HG02759 (cell line): Measurements from ENCODE around the gene FUOM.

ENCODE experiments used
- ATAC-seq: cut with Tn5 transposase; IDR thresholded peaks from one replicate; pipeline ENCODE4 v1.9.1; 2021; ENCODE audit warnings: mild to moderate bottlenecking, moderate library complexity; ENCODE audit not compliant: unreplicated experiment

The FUOM gene

DNA sequence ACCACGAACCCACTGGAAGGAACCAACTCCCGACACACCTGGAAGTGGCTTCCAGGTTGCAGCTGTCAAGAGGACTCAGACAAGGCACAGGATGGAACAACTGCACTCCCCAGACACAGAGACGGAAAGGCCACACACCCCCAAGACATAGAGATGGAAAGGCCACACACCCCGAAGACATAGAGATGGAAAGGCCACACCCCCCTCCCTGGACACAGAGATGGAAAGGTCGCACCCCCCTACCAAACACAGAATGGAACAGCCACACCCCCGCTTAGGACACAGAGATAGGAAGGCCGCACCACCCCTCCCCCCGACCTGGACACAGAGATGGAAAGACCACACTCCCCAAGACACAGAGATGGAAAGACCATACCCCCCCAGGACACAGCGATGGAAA is 41.6 kb downstream of the FUOM start:
- no peak for ATAC-seq

DNA sequence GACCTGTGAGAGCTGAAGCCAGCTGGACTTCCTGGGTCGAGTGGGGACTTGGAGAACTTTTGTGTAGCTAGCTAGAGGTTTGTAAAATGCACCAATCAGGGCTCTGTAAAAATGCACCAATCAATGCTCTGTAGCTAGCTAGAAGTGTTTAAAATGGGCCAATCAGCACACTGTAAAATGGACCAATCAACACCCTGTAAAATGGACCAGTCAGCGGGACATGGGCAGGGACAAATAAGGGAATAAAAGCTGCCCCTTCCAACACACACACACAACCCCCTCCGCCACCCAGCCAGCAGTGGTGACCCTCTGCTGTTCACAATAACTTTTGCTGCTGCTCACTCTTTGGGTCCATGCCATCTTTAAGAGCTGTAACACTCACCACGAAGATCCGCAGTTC is 42.0 kb downstream of the FUOM start:
- no peak for ATAC-seq

DNA sequence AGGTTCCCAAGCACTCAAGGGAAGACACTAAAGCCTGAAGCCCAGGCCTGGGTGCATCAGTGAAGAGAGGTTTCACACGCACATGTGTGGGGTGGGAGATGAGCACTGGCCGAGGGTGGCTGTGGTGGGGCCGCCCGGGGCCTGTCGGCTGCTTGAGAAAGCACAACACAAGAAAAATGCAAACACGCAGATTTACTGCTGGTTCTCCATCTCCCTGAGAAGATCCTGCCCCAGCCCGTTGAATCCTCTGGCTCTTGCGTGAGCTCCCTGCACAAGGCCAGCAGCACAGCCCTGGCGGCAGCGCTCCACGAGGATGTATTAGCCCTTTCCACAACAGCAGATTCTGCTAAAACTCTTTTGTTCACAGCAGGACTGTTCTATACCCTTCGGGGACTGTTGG is 42.9 kb downstream of the FUOM start:
- ATAC-seq, result no peak

DNA sequence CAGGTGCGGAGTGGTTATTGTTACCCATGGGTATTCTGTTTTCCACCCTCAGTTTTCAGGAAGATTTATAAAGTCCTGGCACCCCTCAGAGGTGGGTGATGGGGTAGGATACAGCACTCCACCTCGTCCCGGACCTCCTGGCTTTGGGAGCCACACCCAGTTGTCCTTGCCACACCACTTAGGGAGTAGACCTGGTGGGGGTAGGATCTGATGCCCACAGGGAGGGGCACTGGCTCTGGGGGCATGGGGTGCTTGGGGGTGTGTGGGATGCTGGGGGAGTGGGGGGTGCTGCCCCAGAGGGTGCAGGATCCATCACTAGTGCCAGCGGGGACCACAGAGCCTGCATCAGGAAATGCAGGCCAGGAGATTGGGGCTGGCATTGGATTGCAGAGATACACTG is 44.6 kb downstream of the FUOM start:
- no peak for ATAC-seq

DNA sequence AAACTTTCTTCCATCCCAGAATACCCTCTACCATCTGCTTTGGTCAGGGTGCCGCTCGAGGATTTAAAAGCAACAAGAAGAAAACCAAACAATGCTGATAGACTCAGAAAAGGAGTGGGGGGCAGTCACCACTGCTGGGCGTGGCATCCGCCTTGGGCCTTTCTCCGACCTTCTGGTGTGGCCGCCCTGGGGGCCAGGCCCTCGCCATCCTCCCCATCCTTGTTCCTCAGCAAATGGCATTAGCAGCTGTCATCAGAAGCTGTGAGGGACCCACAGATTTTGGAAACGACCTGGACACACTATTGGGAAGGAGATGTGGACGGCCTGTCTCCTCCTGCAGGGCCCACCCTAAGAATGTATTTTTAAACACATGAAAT is 45.1 kb downstream of the FUOM start:
- ATAC-seq, result no peak

DNA sequence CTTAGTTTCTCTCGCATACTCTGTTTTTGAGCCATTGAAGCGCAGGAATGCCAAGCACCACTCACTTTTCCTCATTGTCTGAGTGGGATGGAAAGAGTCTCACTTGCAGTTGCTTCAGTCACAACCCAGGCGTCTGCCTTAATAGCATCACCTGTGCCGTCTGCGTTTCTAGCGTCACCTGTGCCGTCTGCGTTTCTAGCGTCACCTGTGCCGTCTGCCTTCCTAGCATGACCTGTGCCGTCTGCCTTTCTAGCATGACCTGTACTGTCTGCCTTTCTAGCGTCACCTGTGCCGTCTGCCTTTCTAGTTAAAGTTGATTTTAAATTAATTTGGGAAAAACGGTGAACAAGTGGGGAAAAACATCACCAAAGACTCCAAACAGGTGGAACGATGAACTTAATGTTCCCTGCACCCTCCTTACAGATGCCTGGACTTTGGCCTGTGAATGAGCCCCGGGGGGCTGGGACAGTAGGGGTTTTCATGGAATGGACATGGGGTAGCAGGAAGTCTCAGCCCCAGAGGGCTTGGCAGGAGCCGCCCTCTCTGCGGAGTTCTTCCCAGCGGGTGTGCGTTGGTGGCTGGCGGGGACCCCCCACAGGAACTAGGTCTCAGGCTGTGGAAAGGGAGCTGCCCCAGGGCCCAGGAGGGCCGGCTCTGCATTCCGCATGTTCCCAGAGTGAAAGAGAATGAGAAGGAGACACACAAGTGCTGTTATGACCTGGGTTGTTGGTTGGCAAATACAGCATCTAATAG is 45.6 kb downstream of the FUOM start:
- no peak for ATAC-seq

DNA sequence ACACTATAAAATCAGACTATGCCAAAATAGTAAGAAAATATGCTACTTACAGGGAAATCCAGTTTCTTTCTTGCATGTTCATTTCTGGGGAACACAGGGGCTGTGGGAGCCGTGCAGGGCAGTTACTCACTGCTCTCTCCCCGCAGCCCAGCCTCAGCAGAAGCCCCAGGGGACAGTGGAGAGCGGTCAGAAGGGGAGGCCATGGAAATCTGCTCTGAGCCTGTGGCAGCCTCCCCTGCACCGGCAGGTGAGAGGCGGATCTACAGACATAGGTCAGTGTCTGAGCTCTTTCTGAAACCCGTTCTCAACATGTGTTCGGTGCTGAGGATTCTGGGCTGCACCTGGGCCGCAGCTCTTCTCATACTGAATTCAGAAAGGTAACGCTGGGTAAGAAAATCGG is 46.2 kb downstream of the FUOM start:
- ATAC-seq, result no peak

DNA sequence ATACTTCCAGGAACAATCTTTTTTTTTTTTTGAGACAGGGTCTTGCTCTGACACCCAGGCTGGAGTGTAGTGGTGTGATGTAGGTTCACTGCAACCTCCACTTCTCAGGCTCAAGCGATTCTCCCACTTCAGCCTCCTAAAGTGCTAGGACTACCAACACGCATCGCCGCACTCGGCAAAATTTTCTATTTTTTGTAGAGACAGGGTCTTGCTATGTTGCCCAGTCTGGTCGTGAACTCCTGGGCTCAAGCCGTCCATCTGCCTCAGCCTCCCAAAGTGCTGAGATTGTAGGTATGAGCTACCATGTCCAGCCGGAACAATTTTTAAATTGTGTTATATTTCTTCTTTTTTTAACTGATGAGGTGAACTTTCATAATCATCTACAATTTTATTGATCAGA is 47.0 kb downstream of the FUOM start:
- no peak for ATAC-seq

DNA sequence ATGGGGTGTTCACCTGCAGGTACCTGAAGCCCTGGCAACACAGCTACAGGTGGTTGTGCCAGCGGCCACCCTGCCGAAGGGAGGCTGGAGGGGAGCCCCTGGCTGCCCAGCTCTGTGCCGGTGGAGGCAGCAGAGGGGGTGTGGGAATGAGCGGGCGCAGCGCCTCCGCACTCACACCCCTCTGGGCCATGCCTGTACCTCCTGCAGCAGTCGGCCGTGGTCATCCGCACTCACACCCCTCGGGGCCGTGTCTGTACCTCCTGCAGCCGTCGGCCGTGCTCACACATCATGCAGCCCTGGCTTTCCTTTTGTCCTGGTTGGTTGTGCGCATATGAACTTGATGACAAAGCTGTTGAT is 47.4 kb downstream of the FUOM start:
- no peak for ATAC-seq

DNA sequence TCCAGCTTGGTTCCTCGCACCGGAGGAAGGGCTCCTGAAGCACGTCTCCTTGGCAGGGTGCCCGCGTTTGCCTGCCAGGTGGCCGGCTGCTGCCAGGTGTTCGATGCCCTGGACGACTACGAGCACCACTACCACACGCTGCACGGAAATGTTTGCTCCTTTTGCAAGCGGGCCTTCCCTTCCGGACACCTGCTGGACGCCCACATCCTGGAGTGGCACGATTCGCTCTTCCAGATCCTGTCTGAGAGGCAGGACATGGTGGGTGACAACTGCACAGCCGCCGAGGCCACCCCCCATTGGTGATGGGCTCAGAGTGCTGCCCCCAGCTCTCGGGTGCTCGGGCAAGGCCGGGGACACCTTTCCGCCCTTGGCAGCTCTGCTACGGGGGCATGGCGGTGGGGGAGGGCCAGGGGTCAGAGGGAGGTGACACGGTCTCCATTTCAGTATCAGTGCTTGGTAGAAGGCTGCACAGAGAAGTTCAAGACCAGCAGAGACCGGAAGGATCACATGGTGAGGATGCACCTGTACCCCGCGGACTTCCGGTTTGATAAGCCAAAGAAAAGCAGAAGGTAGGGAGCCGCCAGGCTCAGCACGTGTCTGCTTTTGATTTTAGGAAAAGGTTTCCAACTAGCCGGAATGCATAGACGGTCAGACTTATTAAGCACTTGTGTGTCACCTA is 48.0 kb downstream of the FUOM start:
- no peak for ATAC-seq

DNA sequence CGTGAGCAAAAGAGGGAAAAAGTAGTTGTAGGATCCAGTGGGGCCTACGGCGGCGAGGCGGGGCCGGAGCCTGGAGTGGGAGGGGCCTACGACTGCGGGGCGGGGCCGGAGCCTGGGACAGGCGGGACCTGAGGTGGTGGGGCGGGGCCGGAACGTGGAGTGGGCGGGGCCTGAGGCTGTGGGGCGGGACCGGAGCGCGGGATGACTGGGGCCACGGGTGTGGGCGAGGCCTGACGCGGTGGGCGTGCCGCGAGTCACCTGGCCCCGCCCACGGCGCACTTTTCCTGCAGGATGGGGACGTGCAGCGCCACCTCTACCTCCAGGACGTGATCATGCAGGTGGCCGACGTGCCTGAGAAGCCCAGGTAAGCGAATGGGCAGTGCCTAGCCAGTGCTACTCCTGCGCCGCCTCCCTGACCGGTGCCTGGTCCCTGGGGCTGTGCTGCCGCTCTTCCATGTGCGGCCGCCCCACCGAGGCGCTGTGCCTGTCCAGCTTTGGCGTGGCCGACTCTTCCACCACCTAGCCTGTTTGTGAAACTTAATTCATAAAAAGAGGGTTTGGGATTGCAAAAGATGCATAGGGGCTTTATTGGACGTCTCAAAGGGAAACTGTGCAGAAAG is 48.6 kb downstream of the FUOM start:
- ATAC-seq, result peak; percentile 77

DNA sequence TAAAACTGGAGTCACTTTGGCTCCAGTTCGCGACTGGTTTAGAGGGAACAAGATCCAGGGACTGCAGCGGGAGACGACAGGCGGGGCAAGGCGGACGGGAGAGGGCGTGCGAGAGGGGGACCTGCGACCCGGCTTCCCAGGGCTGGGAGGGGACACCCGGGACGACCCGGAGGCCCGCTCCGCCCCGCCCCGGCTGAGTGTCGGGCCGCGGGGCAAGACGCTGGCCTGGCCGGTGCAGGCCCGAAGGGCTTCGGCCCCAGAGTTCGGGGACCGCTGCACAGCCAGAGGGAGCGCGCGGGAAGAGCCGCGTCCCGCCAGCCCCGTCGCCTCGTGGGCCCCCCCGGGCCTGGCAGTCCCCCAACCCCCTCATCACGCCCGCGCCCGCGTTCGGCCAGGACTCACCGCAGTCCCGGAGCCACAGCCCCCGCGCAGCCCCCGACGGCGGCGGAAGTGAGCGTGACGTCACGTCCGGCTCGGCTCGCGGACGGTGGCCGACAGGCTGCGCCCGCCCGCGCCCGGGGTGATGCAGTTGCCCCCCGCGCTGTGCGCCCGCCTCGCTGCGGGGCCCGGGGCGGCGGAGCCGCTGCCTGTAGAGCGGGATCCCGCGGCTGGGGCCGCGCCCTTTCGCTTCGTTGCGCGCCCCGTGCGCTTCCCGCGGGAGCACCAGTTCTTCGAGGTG is 49.3 kb downstream of the FUOM start, which contains the start of the genes TUBGCP2 and ZNF511:
Gene TUBGCP2, minus strand, starts transcription at position 452 of the 679 bp plus-strand sequence. CDS start 5,931 bp downstream, outside the sequence.
Gene ZNF511, plus strand, starts transcription at position 494 of the 679 bp plus-strand sequence. Its CDS starts 30 bp downstream, at position 524.
- peak; percentile 88 for ATAC-seq

DNA sequence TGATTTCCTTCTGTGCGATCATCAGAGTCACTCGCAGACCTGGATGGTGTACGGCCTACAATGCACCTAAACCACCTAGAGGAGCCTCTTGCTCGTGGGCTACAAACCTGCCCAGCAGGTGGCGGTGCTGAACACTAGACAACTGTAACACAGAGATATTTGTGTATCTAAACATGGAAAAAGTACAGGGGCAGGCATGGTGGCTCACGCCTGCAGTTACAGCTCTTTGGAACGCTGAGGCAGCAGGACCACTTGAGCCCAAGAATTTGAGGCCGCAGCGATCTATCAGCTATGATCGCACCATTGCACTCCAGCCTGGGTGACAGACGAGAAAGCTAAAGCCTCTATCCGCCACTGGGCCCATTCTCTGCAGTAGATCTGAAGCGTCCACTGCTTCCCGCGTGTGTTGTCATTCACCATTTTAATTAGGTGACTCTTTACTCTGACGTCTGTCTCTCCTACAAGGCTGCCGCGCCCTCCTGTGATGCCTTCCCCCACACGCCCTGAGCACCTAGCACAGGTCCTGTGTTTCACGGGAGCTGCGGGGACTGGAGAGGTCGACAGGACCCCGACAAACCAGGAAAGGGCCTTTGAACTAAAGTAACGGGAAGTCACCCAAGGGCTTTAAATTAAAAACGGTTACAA is 49.9 kb downstream of the FUOM start:
- ATAC-seq, result peak; percentile 37

DNA sequence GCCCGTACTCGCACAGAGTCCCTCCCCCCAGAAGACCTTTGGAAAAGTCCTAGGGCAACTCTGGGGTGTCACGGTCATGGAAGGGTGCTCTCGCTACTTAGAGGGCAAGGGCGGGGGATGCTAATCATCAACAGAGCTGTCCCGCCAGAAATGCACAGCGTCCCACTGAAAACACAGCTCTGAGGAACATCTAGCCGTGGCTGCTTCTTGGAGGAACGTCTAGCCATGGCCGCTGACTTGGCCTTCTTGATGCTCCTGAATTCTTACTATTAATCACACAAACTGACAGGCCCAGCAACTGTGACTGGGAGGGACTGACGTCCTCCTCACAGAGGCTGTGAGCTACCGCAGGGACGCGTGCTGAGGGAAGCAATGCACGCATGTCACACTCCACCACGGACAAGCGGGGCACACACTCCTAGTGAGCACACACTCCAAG is 50.9 kb downstream of the FUOM start:
- ATAC-seq, result no peak

DNA sequence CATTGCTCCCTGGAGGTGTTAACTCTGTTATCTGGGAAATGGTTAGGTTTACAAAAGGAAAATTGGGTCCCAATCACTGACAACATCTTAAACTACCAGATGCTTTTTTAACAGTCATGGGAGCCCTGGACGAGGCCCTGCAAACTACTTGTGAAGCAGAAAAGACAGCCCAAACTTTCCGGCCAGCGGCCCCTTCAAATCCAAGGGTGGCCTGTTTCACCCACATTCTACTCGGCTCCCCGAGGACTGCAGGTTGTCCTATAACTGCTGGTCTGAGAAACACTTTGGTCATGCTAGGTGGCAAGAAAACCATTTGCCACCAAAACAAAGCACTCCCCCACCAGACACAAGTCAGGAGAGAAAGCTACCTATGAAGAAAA is 51.7 kb downstream of the FUOM start:
- no peak for ATAC-seq
